CD14-positive monocyte (primary cell): Measurements from ENCODE around the gene RPL18A. TPM values are rescaled to one million over a fixed set of nuclear protein-coding genes. Genes with fewer than 3 reads are reported as not detected.

ENCODE experiments used
- DNase-seq, 3 donors: peaks; one replicate each; pipeline ENCODE4 v3.0.0-alpha.2; 2011 to 2022
- H2AFZ ChIP-seq: 2 replicates; pipeline ENCODE4 v1.6.0; 2012; ENCODE audit warnings: mild to moderate bottlenecking, low read depth, low read length, inconsistent platforms; ENCODE audit not compliant: insufficient read depth, poor library complexity, severe bottlenecking
- H3K27ac ChIP-seq, 2 donors: 1 replicate in 1 of 2; 2 replicates in 1 of 2; pipeline ENCODE4 v1.5.1; 2012 to 2013; ENCODE audit warnings: low read length in 2 of 2, control low read depth in 1 of 2, inconsistent platforms in 1 of 2, low read depth in 1 of 2, mild to moderate bottlenecking in 1 of 2
- H3K27me3 ChIP-seq, 2 donors: one replicate each; pipeline versions ENCODE4 v1.6.0 to v1.6.1; 2011 to 2013; ENCODE audit warnings: low read length in 2 of 2; ENCODE audit not compliant: control insufficient read depth in 2 of 2, insufficient read depth in 2 of 2
- H3K36me3 ChIP-seq, 2 donors: replicated peaks in 1 of 2; 1 replicate in 1 of 2; 2 replicates in 1 of 2; pipeline versions ENCODE4 v1.5.1 to v1.6.1; 2012 to 2013; ENCODE audit warnings: low read length in 2 of 2, control low read depth in 1 of 2, inconsistent platforms in 1 of 2, mild to moderate bottlenecking in 1 of 2; ENCODE audit not compliant: insufficient read depth in 2 of 2, control insufficient read depth in 1 of 2
- H3K4me1 ChIP-seq, 2 donors: 1 replicate in 1 of 2; 2 replicates in 1 of 2; pipeline versions ENCODE4 v1.5.1 to v1.6.1; 2012 to 2013; ENCODE audit warnings: low read length in 2 of 2, control low read depth in 1 of 2, inconsistent platforms in 1 of 2, mild to moderate bottlenecking in 1 of 2, moderate library complexity in 1 of 2; ENCODE audit not compliant: insufficient read depth in 2 of 2, control insufficient read depth in 1 of 2
- H3K4me2 ChIP-seq: replicated peaks from 2 replicates; pipeline ENCODE3; 2012; ENCODE audit warnings: low read length, moderate library complexity, mild to moderate bottlenecking; ENCODE audit not compliant: poor library complexity, severe bottlenecking; ENCODE audit errors: extremely low read depth
- H3K4me3 ChIP-seq, 3 experiments: fragments of 200-600 bp in 1 of 3; sonication (generic) in 1 of 3; replicated peaks in 1 of 3; 1 replicate in 2 of 3; 2 replicates in 1 of 3; pipeline ENCODE4 v1.5.1; 2011 to 2013; ENCODE audit warnings: low read length in 3 of 3, mild to moderate bottlenecking in 3 of 3, control low read depth in 2 of 3, low read depth in 2 of 3, inconsistent platforms in 1 of 3, moderate library complexity in 1 of 3
- H3K79me2 ChIP-seq: 2 replicates; pipeline ENCODE4 v1.6.0; 2012; ENCODE audit warnings: mild to moderate bottlenecking, control low read depth, inconsistent platforms, low read length, moderate library complexity; ENCODE audit not compliant: insufficient read depth
- H3K9ac ChIP-seq: 2 replicates; pipeline ENCODE4 v1.6.0; 2017; ENCODE audit warnings: low read length, mild to moderate bottlenecking; ENCODE audit not compliant: insufficient read depth, poor library complexity, severe bottlenecking
- H3K9me3 ChIP-seq, 2 donors: replicated peaks in 1 of 2; 1 replicate in 1 of 2; 2 replicates in 1 of 2; pipeline versions ENCODE4 v1.5.1 to v1.6.1; 2012 to 2013; ENCODE audit warnings: low read length in 2 of 2, control low read depth in 1 of 2; ENCODE audit not compliant: control insufficient read depth in 1 of 2, insufficient read depth in 1 of 2
- H4K20me1 ChIP-seq: 2 replicates; pipeline ENCODE4 v1.6.0; 2012; ENCODE audit warnings: mild to moderate bottlenecking, low read length, control low read depth, moderate library complexity; ENCODE audit not compliant: insufficient read depth
- H3K27ac Mint-ChIP-seq, 7 donors: one replicate each; pipeline ENCODE4 v1.8.0; 2020; ENCODE audit warnings: mild to moderate bottlenecking in 7 of 7, mixed read lengths in 7 of 7, moderate library complexity in 6 of 7, inconsistent platforms in 2 of 7
- H3K27me3 Mint-ChIP-seq, 3 donors: one replicate each; pipeline ENCODE4 v1.8.0; 2021 to 2022; ENCODE audit warnings: low read depth in 3 of 3, mild to moderate bottlenecking in 3 of 3, mixed read lengths in 3 of 3, moderate library complexity in 3 of 3, inconsistent platforms in 1 of 3
- H3K36me3 Mint-ChIP-seq, 2 donors: one replicate each; pipeline ENCODE4 v1.8.0; 2020; ENCODE audit warnings: mixed read lengths in 2 of 2, inconsistent platforms in 1 of 2, mild to moderate bottlenecking in 1 of 2
- H3K4me1 Mint-ChIP-seq: one replicate; pipeline ENCODE4 v1.8.0; 2020; ENCODE audit warnings: mild to moderate bottlenecking, mixed read lengths
- H3K4me3 Mint-ChIP-seq, 2 donors: one replicate each; pipeline ENCODE4 v1.8.0; 2020; ENCODE audit warnings: mild to moderate bottlenecking in 2 of 2, mixed read lengths in 2 of 2, moderate library complexity in 1 of 2
- H3K9me3 Mint-ChIP-seq, 7 donors: one replicate each; pipeline ENCODE4 v1.8.0; 2020 to 2022; ENCODE audit warnings: mixed read lengths in 7 of 7, mild to moderate bottlenecking in 6 of 7, moderate library complexity in 6 of 7, inconsistent platforms in 2 of 7
- CTCF ChIP-seq: fragments of 200-600 bp; IDR thresholded peaks from one replicate; pipeline ENCODE4 v1.8.0; 2022; ENCODE audit warnings: antibody characterized with exemption, mild to moderate bottlenecking
- WGBS: methylation state at CpG from one replicate; pipeline ENCODE4 v1.1.5; 2013; ENCODE audit warnings: missing lambda C conversion rate; ENCODE audit not compliant: insufficient coverage; 5-methylcytosine and 5-hydroxymethylcytosine counted together
- intact Hi-C, 2 donors: fragments of 100-400 bp; cut with micrococcal nuclease; formaldehyde crosslinking; loops; one replicate each; pipeline versions ENCODE4 v1.15.0 to v1.15.1; 2023
- polyA plus RNA-seq, 3 donors: library from polyadenylated mRNA; depleted of rRNA in 1 of 3; unstranded in 2 of 3; stranded (reverse) in 1 of 3; fragments of 300-500 nt in 2 of 3; fragments of >200 nt in 1 of 3; fragmentation: Illumina TruSeq in 2 of 3; gene quantifications; 1 replicate in 2 of 3; 2 replicates in 1 of 3; pipeline ENCODE4 v1.2.3, GENCODE V29; 2012 to 2021

RPL18A gene
- polyA plus RNA-seq, 3 donors = 1,189 to 1,285 (median 1,268) TPM

GRCh38 chr19:17824339-17824738 lies 35.4 kb upstream of the RPL18A start:
- no peak overlapping the region for H3K4me3 ChIP-seq
- no peaks in the 10 kb centered on the region for H3K27me3 ChIP-seq
- H3K36me3 Mint-ChIP-seq = peaks cover 12 to 23% of the 10 kb centered on the region in 2 donors
- H3K27me3 Mint-ChIP-seq = peaks cover 4 to 9% (median 5%) of the 10 kb centered on the region in 3 donors
- peaks cover 11% of the 10 kb centered on the region for H3K4me1 Mint-ChIP-seq
- H3K27ac ChIP-seq = no peak overlapping the region
- WGBS = 88% methylated on average over 5 of the region's 8 CpGs
- H3K27ac Mint-ChIP-seq = no peak overlapping the region
- H3K4me2 ChIP-seq = no peak overlapping the region
- no peak overlapping the region for H3K4me3 Mint-ChIP-seq
- peaks cover 2 to 6% of the 10 kb centered on the region in 2 donors for H3K36me3 ChIP-seq
- peaks cover 12 to 17% of the 10 kb centered on the region in 2 donors for H3K4me1 ChIP-seq
- intact Hi-C loops = no loop called here
- H3K9me3 ChIP-seq = no peaks in the 10 kb centered on the region
- no peak overlapping the region for H2AFZ ChIP-seq
- H3K9ac ChIP-seq = no peak overlapping the region
- H3K9me3 Mint-ChIP-seq = peaks cover 0 to 3% (median 0%) of the 10 kb centered on the region in 7 donors
- no peak for TF ChIP-seq CTCF
- no peaks in the 10 kb centered on the region for H3K79me2 ChIP-seq
- no peak for DNase-seq
- H4K20me1 ChIP-seq = no peaks in the 10 kb centered on the region

- Histone ChIP-seq H3K27ac (no peak overlapping the region), H3K4me3 (no peak overlapping the region), H2AFZ (no peak overlapping the region), H4K20me1 (no peaks in the 10 kb centered on the region), H3K9me3 (peaks cover 0 to 5% of the 10 kb centered on the region in 2 donors), H3K4me1 (peaks cover 12 to 17% of the 10 kb centered on the region in 2 donors), H3K4me2 (no peak overlapping the region), H3K36me3 (peaks cover 18 to 25% of the 10 kb centered on the region in 2 donors), H3K27me3 (no peaks in the 10 kb centered on the region), H3K9ac (no peak overlapping the region), H3K79me2 (no peaks in the 10 kb centered on the region)
- Mint-ChIP-seq H3K36me3 (peaks cover 26 to 44% of the 10 kb centered on the region in 2 donors), H3K27ac (no peak overlapping the region), H3K4me1 (peaks cover 11% of the 10 kb centered on the region), H3K4me3 (no peak overlapping the region), H3K9me3 (peaks cover 0 to 8% (median 5%) of the 10 kb centered on the region in 7 donors), H3K27me3 (peaks cover 0 to 5% (median 4%) of the 10 kb centered on the region in 3 donors)
- no peak for TF ChIP-seq CTCF
- no peak for DNase-seq
- 96% methylated on average over 13 of the region's 13 CpGs for WGBS
- intact Hi-C loops = no loop called here
Observed at GRCh38 chr19:17826508-17827056, 33.1 kb upstream of the RPL18A start.
